Ishikawa (cell line): Measurements from ENCODE around the gene MICOS13.

Source experiments
- CEBPB ChIP-seq: IDR thresholded peaks from 2 replicates; pipeline ENCODE4 v1.6.1; 2012
- CREB1 ChIP-seq: IDR thresholded peaks from 2 replicates; pipeline ENCODE4 v1.6.1; 2012; ENCODE audit warnings: low read depth
- EGR1 ChIP-seq: IDR thresholded peaks from 2 replicates; pipeline ENCODE4 v1.6.1; 2012
- EP300 ChIP-seq: IDR thresholded peaks from 2 replicates; pipeline ENCODE4 v1.6.1; 2012; ENCODE audit warnings: borderline replicate concordance
- FOXM1 ChIP-seq: IDR thresholded peaks from 2 replicates; pipeline ENCODE4 v1.6.1; 2012; ENCODE audit warnings: low read depth, borderline replicate concordance
- MAX ChIP-seq: IDR thresholded peaks from 2 replicates; pipeline ENCODE4 v1.6.1; 2012
- NFIC ChIP-seq: IDR thresholded peaks from 2 replicates; pipeline ENCODE4 v1.6.1; 2012
- RAD21 ChIP-seq: IDR thresholded peaks from 2 replicates; pipeline ENCODE4 v1.6.1; 2012; ENCODE audit warnings: low read depth
- TAF1 ChIP-seq: IDR thresholded peaks from 2 replicates; pipeline ENCODE4 v1.6.1; 2012; ENCODE audit warnings: low read depth, mild to moderate bottlenecking
- TCF12 ChIP-seq: IDR thresholded peaks from 2 replicates; pipeline ENCODE4 v1.6.1; 2012; ENCODE audit warnings: low read depth
- TEAD4 ChIP-seq: IDR thresholded peaks from 2 replicates; pipeline ENCODE4 v1.6.1; 2012
- YY1 ChIP-seq: IDR thresholded peaks from 2 replicates; pipeline ENCODE4 v1.6.1; 2012; ENCODE audit warnings: low read depth
- ZBTB7A ChIP-seq: IDR thresholded peaks from 2 replicates; pipeline ENCODE4 v1.6.1; 2012; ENCODE audit warnings: low read depth
- TF ChIP-seq, protein P1 (sequence below): IDR thresholded peaks from 2 replicates; pipeline ENCODE4 v1.6.1; 2012; ENCODE audit warnings: low read depth, mild to moderate bottlenecking
- TF ChIP-seq, protein P2 (sequence below): IDR thresholded peaks from 2 replicates; pipeline ENCODE4 v1.6.1; 2012

Gene MICOS13

DNA sequence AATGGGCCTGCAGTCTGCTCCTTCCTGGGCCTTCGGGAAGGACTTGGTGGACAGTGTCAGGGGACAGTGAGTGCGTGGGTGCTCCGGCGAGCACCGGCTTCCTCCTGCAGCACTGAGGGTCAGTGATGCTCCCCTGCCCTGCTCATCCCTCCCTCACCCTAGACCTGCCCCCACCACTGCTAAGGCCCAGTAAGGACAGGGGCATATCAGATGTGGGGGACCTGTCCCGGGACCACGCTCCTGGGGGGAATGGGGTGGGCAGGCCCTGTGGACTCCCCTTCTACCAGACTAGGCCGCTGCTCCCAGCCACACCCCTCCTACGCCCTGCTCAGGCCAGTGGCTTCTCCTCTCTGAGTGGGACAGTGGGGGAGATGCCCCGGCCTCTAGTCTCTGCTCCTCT, 3.2 kb downstream of the MICOS13 start:
- TF ChIP-seq CEBPB (no peak), FOXM1 (no peak)

GRCh38 chr19:5676772-5677105, 3.6 kb downstream of the MICOS13 start:
- no peak for TF ChIP-seq TAF1
- no peak for TF ChIP-seq YY1
- TF ChIP-seq NFIC: no peak
- TF ChIP-seq CREB1: no peak
- no peak for TF ChIP-seq TCF12
- no peak for TF ChIP-seq MAX
- TF ChIP-seq RAD21: no peak
- no peak for TF ChIP-seq ZBTB7A
- TF ChIP-seq, protein P1, sequence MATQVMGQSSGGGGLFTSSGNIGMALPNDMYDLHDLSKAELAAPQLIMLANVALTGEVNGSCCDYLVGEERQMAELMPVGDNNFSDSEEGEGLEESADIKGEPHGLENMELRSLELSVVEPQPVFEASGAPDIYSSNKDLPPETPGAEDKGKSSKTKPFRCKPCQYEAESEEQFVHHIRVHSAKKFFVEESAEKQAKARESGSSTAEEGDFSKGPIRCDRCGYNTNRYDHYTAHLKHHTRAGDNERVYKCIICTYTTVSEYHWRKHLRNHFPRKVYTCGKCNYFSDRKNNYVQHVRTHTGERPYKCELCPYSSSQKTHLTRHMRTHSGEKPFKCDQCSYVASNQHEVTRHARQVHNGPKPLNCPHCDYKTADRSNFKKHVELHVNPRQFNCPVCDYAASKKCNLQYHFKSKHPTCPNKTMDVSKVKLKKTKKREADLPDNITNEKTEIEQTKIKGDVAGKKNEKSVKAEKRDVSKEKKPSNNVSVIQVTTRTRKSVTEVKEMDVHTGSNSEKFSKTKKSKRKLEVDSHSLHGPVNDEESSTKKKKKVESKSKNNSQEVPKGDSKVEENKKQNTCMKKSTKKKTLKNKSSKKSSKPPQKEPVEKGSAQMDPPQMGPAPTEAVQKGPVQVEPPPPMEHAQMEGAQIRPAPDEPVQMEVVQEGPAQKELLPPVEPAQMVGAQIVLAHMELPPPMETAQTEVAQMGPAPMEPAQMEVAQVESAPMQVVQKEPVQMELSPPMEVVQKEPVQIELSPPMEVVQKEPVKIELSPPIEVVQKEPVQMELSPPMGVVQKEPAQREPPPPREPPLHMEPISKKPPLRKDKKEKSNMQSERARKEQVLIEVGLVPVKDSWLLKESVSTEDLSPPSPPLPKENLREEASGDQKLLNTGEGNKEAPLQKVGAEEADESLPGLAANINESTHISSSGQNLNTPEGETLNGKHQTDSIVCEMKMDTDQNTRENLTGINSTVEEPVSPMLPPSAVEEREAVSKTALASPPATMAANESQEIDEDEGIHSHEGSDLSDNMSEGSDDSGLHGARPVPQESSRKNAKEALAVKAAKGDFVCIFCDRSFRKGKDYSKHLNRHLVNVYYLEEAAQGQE: no peak
- no peak for TF ChIP-seq EGR1
- TF ChIP-seq EP300: no peak
- TF ChIP-seq, protein P2, sequence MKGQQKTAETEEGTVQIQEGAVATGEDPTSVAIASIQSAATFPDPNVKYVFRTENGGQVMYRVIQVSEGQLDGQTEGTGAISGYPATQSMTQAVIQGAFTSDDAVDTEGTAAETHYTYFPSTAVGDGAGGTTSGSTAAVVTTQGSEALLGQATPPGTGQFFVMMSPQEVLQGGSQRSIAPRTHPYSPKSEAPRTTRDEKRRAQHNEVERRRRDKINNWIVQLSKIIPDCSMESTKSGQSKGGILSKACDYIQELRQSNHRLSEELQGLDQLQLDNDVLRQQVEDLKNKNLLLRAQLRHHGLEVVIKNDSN: no peak
- no peak for TF ChIP-seq TEAD4
- no peak for TF ChIP-seq CEBPB
- no peak for TF ChIP-seq FOXM1

DNA sequence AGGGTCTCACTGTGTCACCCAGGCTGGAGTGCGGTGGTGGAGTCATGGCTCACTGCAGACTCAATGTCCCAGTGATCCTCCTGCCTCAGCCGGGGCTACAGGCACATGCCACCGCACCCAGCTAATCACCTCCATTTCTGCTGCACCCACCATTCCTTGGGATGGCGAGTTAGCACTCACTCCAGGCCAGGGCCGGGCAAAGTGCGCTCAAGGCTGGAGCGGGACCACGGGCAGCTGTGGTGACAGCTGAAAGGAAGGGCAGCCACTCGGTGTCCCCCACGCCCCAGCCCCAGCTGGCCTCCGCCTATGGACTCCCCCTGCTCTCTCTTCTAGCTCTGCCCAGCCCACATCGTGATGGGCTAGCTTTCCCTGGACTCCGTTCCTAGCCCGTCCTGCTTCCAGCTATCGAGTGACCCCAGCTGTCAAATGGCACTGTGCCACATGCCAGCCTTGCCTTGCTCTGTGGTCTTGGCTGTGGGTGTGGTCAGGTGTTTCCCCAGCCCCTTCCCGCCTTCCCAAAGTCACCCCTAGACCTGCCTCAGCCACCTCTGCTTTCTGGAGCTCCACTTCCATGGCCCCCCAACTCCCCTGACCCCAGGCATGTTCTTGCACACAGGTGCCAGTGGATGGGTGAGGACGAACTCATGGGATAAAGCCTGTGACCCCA, 4.1 kb downstream of the MICOS13 start:
- TF ChIP-seq MAX (no peak), EGR1 (no peak), CREB1 (no peak), TEAD4 (no peak), CEBPB (no peak), YY1 (no peak), FOXM1 (no peak), NFIC (no peak), TCF12 (no peak), TAF1 (no peak), EP300 (no peak), ZBTB7A (no peak)
- TF ChIP-seq, protein P2: no peak
- TF ChIP-seq, protein P1: no peak

DNA sequence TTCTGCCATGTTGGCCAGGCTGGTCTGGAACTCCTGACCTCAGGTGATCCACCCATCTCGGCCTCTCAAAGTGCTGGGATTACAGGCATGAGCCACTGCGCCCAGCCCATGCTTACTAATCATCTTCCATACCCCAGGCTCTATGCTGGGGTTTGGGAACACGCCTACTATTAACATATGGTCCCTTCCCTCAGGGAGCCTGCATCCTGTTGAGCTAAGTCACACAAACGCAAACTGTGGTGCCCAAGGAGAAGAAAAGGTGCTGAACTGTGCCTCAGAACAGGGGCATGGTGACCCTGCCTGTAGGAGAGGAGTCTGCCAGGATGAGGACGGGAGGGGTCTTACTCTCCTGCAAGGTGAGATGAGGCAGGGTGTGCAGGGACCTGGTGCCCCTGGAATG, 5.6 kb downstream of the MICOS13 start:
- TF ChIP-seq TAF1 (no peak), NFIC (no peak), RAD21 (no peak), CREB1 (no peak), EP300 (no peak)
- TF ChIP-seq, protein P1: no peak

GRCh38 chr19:5673752-5674151, 6.6 kb downstream of the MICOS13 start:
- no peak for TF ChIP-seq TCF12
- TF ChIP-seq EGR1: no peak
- TF ChIP-seq CREB1: no peak
- no peak for TF ChIP-seq RAD21
- TF ChIP-seq NFIC: no peak
- TF ChIP-seq, protein P1: no peak
- TF ChIP-seq MAX: no peak
- TF ChIP-seq ZBTB7A: no peak
- TF ChIP-seq, protein P2: no peak
- no peak for TF ChIP-seq CEBPB
- TF ChIP-seq FOXM1: no peak
- TF ChIP-seq YY1: no peak
- no peak for TF ChIP-seq TAF1
- no peak for TF ChIP-seq EP300
- TF ChIP-seq TEAD4: no peak
